Measurements from ENCODE around the gene GPC6.

GRCh38 chr13:93744033-93744432, 517.4 kb downstream of the GPC6 start:
- TF ChIP-seq CTCF (IDR thresholded peaks at IDR 0.05) (no peak), POLR2A (IDR thresholded peaks at IDR 0.05) (no peak)

All from uterus (tissue), 2 donors.